GM21447 (cell line): Measurements from ENCODE around the gene DNAAF1.

Experiments
- ATAC-seq: cut with Tn5 transposase; IDR thresholded peaks from one replicate; pipeline ENCODE4 v1.9.1; 2021; ENCODE audit not compliant: unreplicated experiment

The DNAAF1 gene

DNA sequence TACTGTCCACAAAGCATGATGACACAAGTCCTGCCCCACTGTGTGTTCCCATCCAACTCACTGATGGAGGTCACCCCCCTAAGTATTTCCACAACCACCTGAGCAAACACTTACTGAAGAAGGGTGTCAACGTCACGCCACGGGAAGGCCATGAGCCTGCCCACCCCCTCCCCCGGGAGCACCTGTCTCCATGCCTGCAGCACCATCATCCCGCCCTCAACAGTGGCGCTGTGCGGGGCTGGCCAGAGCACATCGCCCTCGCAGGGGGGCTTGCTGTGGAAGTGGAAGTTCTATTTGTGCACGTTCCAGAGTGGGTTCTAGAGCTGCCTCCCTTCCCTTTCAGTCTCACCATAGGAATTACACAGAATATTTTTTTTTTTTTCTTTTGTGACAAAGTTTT lies 24.1 kb upstream of the DNAAF1 start:
- ATAC-seq = no peak

DNA sequence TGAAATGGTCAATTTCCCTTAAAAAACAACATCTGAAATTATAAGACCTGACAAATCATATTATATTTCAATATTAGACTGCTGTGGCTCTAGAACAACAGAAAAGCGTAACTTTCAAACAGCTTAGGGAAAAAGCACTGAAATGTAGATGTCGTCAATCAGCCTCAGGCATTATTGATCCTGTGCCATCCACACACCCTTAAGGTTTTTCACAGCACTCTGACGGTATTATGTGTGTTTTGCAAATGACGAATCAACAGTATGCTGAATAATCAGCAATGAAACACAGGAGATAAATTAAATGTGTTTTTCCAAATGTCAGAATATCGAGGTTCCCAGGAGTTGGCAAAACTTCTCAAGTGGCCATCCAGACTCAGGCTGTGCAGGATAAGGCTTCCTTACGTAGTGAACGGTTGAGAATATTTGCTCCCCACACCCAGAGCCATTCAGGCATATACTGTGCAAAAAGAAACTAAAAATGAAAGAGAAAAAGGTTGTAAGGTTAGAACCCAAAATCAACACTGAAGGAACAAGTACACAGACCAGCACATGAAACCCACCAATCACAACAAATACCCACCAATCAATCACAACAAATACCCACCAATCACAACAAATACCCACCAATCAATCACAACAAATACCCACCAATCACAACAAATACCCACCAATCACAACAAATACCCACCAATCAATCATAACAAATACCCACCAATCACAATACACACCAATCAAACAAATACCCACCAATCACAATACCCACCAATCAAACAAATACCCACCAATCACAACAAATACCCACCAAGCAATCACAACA lies 20.6 kb upstream of the DNAAF1 start:
- ATAC-seq = no peak

DNA sequence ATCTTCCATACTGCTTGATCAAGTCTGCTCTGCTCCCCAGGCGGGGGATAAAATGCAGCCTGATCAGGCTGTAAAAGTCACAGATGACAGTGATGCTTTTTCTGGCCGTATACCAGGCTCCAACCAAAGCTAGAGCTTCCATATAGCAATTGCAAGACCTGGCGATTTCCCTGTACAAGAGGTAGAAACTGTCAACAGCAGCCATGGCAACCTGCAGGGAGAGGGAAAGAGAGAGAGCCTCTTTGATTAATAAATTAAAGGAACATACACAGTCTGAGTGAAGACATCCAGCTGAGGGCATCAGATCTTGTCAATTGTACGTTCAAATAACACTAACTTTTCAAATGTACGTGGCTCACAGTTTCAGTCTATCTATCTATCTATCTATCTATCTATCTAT lies 14.0 kb upstream of the DNAAF1 start:
- ATAC-seq = no peak

DNA sequence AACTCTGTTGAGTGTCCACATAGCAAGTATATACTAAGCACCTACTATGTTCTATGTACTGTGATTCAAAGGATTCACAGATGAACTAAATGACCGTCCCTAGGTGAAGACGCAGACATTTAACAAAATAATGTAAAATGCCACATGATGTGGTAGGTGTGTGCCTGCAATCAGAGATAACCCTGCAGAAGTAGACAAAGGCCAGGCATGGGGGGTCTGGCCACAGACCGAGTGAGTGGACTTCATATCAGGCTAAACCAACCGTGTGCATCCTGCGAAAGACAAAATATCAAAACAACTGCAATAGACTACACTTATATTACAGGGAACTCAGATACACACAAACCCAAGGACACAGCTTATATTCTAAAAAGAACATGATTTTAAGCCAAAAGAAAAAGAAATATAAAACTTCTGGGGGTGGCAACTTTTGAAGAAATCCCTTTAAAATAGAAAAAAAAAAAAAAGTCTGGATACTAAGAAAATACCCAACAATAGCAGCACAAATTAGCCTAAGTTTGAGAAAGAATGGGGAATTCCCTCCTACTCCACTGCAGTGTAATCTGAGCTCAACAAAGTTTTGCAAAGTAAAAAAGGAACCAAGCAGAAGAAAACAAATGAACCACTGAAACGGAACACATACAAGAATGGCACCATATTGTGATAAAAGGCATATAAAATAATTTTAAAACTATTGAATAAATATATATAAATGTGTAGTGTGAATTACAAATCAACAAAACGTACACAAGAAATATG lies 12.4 kb upstream of the DNAAF1 start:
- no peak for ATAC-seq

DNA sequence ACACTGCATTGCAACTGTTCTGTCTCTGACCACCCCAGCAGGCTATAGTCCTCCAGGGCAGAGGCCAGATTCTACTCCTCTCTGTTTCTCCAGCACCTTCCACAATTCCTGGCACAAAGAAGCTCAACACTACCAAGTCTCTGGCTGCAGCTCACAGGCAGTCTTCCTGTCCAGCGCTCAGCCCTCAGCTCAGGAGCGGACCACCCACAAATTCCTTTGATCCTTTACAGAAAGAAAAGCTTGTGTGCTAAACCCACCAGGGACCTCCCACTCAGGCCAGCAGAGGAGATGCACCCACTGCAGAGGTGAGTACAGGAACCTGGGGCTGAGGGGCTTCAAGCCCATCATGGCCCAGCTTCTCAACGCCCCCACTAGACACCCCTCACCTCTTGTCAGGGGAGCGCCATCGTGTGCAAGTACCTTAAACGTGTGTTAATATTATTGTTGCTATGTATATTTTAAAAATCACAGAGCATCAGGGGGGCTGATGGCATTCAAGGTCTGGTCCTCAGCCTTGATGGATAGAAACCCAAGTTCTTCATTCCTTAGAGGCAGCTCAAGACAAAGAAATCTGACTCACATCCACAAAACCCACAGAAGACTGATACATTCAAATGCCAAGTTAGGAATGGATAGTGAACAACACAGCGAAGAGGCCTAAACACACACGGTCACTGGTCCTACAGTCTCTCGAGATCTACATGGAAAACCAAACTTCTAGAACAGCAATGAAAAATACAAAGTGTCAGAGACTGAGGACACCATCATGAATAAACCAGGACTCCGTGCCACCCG lies 8.6 kb upstream of the DNAAF1 start:
- no peak for ATAC-seq

DNA sequence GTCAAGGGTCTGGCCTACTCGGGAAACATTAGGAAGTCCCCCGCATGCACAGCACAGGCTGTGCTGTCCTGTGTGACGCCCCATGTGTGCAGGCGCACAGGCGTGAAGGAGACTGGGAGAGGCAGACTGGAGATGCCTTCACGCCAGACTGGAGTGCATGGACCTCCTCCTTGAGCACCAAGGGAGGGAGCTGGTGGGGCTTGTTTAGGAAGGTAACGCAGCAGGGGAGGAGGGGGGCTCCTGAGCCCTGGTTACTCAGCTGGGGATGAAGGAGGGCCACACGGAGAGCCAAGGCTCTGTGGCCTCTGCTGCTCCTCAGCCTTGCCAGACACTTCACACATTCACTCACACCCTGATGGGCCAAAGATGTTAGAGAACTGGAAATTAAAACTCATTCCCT lies 7.8 kb upstream of the DNAAF1 start:
- no peak for ATAC-seq

DNA sequence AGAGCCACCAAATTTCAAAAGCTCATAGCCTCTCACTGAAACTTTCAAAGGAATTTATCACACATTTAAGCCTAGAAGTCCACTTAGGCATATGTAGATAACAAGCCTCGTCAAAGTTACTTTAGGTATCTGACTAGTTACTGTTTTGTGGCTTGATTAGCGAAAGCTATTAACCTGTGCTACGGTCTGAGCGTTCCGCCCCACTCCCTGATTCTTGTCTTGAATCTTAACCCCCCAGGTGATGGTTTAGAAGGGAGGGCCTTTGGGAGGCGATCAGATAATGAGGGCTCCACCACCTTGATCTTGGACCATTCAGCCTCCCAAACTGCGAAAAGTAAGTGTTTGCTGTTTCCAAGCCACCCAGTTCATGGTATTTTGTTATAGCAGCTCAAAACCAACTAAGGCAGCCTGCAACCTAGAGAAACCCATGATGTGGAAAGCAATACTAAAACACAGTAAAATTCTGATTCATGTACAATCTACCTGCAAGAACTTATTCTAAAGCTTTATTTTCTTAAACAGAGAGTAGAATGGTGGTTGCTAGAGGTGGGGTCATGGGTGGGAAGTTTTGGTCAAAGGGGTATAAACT lies 7.2 kb upstream of the DNAAF1 start:
- ATAC-seq = no peak

DNA sequence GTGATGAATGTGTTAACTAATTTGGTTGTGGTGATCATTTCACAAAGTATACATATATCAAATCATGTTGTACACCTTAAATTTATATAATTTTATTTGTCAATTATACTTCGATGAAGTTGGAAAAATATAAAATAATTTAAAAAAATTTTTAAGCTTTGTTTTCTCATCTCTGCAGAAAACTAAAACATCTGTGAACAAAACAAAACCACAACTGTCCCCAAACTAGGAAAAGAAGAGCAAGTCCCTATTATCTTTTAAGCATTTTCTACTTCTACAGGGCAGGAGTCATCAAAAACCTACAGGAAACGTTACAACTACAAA lies 6.6 kb upstream of the DNAAF1 start:
- no peak for ATAC-seq

DNA sequence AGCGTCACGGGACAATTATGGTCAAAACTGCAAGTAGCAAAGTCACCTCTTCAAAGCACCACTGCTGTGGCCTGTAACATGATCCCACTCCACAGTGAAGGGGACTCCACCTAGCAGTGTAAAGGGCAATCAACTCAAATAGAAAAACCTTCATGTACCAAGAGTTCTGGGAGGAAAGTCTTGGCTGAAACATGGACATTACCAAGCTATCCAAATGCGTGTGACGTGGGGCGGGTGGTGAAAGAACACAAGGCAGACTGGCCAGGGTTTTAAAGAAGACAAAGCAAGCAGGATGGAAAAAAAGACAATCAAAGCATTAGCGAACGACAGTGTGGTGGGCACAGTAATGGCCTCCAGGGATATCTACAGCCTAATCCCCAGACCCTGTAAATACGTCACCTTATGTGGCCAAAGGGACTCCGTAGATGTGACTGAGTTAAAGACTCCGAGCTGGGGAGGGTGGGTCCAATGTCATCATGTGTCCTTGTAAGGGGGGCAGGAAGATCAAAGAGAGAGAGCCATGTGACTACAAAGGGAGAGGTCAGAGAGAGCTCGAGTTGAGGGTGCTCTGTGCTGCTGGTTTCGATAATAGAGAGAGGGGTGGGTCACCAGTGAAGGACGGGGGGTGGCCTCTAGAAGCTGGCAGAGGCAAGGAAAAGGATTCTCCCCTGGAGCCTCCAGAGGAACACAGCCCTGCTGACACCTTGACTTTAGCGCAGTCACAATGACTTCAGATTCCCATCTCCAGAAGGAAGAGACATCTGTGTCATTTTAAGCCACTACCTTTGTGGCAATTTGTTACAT lies 6.1 kb upstream of the DNAAF1 start:
- no peak for ATAC-seq

DNA sequence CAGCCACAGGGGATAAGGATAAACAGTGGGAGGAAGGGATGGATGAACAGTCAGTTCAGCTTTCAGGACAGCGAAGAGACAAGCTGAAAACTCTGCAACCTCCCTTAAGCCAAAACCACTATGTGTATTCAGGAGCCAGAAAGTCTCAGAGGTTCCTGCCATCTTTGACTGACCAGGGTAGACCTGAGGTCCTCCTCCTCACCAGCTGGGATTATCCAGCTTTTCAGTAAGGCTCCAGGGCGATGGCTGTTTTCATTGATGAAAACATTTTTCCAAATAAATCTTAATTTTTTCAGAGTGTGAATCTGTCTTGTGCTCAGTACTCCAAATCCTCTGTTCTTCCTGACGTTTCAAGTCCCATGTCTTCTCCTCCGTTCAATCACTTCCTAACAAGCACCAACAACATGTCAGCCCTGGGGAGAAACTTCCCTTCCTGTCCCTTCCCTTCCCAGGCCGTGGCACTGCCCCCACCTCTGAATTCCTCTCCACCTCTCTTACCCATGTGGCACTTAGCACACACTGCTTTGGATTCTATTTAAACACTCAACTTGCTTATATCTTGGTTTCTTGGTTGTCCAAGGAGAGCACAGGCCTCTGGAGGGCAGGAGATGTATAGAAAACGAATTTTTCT lies 5.4 kb upstream of the DNAAF1 start:
- no peak for ATAC-seq

DNA sequence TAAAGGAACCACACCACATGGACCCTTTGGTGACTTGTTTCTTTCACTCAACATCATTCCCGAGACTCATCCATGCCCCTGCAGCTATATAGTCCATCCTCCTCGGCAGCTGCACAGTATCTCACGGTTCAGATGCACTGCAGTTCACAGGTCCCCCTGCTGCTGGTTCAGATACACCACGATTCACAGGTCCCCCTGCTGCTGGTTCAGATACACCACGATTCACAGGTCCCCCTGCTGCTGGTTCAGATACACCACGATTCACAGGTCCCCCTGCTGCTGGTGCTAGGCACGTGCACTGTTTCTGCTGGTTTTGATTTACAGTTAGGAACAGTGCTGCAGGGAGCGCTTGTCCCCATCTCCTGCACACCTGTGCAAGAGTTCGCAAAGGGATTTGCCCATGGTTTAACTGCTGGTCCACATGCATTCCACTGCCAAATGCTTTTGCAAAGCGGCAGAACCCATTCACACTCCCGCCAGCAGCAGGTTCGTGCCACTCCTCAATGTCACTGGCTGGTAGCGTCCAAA lies 3.9 kb upstream of the DNAAF1 start:
- ATAC-seq = no peak

DNA sequence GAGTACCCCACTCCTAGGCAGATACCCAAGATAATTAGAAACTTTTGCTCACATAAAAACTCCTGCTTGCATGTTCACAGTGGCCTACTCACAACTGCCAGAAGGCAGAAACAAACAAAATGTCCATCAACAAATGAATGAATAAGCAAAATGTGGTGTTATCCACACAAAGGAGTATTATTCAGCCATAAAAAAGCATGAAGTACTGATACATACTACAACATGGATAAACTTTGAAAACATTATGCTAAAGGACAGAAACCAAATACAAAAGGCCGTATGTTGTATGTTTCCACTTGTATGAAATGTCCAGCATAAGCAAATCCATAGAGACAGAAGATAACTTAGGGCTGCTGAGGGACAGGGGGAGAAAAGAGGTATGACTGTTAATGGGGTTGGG lies 2.0 kb upstream of the DNAAF1 start:
- no peak for ATAC-seq

DNA sequence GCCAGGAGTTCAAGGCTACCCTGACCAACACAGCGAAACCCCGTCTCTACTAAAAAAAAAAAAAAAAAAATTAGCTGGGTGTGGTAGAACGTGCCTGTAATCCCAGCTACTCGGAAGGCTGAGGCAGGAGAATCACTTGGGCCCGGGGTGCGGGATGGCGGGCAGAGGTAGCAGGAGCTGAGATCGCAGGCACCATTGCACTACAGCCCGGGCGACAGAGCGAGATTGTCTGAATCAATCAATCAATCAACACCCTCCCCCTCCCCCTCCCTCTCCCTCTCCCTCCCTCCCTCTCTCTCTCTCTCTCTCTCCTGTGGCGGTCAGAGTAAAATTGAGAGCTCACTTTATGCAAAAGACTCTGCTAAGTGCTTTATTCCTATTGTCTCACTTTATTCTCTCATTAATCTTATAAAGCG lies 1.3 kb upstream of the DNAAF1 start:
- no peak for ATAC-seq

DNA sequence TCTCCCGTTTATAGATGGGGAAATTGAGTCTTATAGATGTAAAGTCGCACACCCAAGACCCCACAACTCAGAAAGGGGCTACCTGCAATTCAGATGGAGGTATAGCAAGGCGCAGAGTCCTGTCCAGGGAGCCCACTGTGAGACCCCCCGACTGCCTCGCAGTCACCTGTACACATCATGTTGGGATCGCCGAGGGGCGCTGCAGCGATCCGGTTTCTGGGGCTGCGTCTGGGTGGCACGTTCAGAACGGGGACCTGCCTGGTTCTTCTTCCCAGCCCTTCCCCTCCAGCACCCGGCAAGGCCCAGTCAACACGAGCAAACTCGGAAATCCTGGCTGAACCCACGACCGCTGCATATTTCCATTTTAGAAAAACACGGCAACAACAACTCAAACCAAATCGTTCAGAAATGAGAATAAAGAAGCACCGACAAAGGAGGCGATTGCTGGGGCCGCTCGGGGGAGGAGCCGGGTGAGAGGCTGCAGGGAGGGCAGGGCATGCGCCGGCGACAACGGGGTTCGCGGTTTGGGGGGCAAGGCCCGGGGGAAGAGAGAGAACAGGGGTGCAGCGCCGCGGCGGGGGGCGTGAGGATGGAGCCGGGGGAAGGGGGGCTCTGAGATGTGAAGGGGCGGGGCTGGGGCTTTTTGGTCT lies 774 bp upstream of the DNAAF1 start:
- ATAC-seq = peak; percentile 22

DNA sequence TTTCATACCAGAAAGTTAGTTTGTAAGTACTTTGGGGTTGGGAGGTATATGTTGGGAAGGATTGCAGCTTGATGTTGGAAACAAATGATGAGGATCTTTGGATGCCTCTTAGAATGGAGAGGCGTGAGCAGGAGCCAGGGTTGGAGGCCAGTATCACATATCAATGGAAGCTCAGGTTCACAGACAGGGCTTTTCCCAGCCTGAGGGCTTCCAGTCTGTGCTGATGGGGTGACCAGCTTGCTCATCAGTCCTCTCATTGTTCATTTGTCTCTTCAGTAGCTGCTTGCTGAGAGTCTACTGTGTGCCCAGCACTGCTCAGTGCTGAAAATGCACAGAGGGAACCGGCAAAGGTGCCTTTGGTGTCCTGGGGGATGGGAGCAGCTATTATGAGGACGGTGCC lies 5.8 kb downstream of the DNAAF1 start:
- ATAC-seq = no peak

DNA sequence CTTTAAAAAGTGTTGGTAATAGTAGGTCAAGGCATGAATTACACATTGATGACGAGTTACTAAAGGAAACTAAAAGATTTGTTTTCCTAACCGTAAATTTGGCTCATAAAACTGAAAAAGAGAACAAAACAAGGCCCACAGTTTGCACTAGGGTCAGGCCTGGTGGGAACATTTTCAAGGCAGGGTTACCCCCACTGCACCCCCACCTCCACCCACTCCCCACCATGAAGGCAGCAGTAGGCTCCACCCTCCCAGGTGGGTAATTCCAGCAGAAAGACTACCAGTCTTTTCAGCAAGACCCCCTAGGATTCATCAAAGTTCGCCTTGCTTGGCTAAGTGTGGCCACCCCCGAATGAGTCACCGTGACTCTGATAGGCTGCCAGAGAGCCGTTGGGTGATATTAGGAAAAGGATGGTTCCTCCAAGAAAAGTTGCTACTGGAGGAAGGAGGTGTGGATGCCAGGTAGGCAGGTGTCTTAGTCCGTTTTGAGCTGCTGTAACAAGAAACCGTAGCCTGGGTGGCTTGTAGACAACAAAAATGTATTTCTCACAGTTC lies 8.6 kb downstream of the DNAAF1 start:
- ATAC-seq = no peak

DNA sequence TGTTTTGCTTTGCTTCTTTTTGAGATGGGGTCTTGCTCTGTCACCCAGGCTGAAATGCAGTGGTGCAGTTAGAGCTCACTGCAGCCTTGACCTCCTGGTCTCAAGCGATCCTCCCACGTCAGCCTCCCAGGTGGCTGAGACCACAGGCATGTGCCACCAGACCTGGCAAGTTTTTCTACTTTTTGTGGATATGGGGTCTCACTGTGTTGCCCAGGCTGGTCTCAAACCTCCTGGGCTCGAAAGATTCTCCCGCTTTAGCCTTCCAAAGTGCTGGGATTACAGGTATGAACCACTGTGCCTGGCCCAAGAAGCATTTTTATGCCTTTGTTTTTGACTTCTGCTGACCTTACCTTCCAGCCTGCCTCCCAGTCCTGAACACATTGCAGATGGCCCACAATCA lies 10.1 kb downstream of the DNAAF1 start:
- no peak for ATAC-seq

DNA sequence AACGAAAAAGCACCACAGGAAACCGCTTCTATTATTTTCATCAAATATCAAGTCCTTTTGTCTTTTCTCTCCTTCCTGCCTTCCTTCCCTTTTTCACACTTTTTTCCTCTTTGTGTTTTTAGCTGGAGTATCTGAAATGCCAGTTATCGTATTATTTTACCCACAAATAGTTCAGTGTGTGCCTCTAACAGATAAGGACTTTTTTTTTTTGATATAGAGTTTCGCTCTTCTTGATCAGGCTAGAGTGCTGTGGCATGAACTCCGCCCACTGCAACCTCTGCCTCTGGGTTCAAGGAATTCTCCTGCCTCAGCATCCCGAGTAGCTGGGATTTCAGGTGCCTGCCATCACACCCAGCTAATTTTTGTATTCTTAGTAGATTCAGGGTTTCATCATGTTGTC lies 10.7 kb downstream of the DNAAF1 start:
- ATAC-seq = no peak

DNA sequence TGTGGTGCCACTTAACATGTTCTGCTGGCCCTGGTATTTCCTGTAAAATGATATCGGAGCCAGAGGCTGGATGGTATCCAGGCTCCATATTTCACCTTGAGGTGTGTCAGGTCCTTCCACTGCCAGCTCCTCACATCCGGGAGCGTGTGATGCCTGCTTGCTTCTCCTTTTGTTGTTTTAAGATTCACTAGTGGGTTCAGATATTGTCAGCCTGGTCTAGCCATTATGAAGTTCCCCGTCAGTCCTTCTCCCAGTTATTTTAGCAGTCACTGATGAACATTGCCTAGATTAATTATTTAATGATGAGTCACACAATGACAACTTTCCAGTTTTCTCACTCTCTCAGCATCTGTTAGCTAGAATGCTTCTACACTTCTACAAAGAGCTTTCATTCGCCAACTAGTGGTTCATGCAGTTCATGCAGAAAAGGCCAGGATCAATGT lies 11.3 kb downstream of the DNAAF1 start:
- ATAC-seq = no peak
